ENCODE measurements around the gene RBMS1. TPM values are rescaled to one million over a fixed set of nuclear protein-coding genes. Genes with fewer than 3 reads are reported as not detected.

The RBMS1 gene
- polyA plus RNA-seq, 1 donor from 2014 or later, result 8.4 TPM

GRCh38 chr2:160375037-160375436 is 118.6 kb downstream of the RBMS1 start:
- H3K27me3 ChIP-seq (ENCODE audit: insufficient read depth, low read depth, low read length), result no peaks in the 10 kb centered on the region

GRCh38 chr2:160373666-160374065 is 119.9 kb downstream of the RBMS1 start:
- Histone ChIP-seq H4K20me1 (ENCODE audit: insufficient read depth) (no peaks in the 10 kb centered on the region), H3K4me3 (ENCODE audit: low read length) (no peak overlapping the region)
- TF ChIP-seq POLR2AphosphoS5 (IDR thresholded peaks at IDR 0.05) (no peak), EZH2 (IDR thresholded peaks at IDR 0.05; ENCODE audit: borderline replicate concordance, insufficient read depth, low read length, poor library complexity, severe bottlenecking) (no peak), EP300 (conservative IDR thresholded peaks at IDR 0.05; ENCODE audit: poor library complexity, severe bottlenecking) (no peak), CTCF (IDR thresholded peaks at IDR 0.05; ENCODE audit: poor library complexity, severe bottlenecking) (no peak), RAD21 (conservative IDR thresholded peaks at IDR 0.05) (no peak)

More at GRCh38 chr2:160375037-160375436, 118.6 kb downstream of the RBMS1 start:
- H3K9me2 ChIP-seq (ENCODE audit: insufficient read depth, low read length), result no peaks in the 10 kb centered on the region
- TF ChIP-seq MXI1 (conservative IDR thresholded peaks at IDR 0.05; ENCODE audit: poor library complexity, severe bottlenecking) (no peak), POLR2AphosphoS5 (IDR thresholded peaks at IDR 0.05) (no peak), SMC3 (conservative IDR thresholded peaks at IDR 0.05; ENCODE audit: poor library complexity) (no peak), REST (IDR thresholded peaks at IDR 0.05; ENCODE audit: borderline replicate concordance) (no peak), RAD21 (conservative IDR thresholded peaks at IDR 0.05) (no peak), EZH2 (IDR thresholded peaks at IDR 0.05; ENCODE audit: borderline replicate concordance, insufficient read depth, low read length, poor library complexity, severe bottlenecking) (no peak), EP300 (conservative IDR thresholded peaks at IDR 0.05; ENCODE audit: poor library complexity, severe bottlenecking) (no peak), TAF1 (IDR thresholded peaks at IDR 0.05; ENCODE audit: low read depth) (no peak), CTCF (IDR thresholded peaks at IDR 0.05; ENCODE audit: poor library complexity, severe bottlenecking) (no peak)
- H3F3A ChIP-seq (ENCODE audit: insufficient read depth, low read length, poor library complexity, severe bottlenecking), result no peaks in the 10 kb centered on the region
- no peak overlapping the region for H3K4me2 ChIP-seq (ENCODE audit: low read length)
- no peak overlapping the region for H3K9ac ChIP-seq (ENCODE audit: low read length)
- no peaks in the 10 kb centered on the region for H3K79me2 ChIP-seq (replicated peaks; ENCODE audit: insufficient read depth, low read length)
- no peaks in the 10 kb centered on the region for H3K9me3 ChIP-seq (ENCODE audit: low read length)
- H3K27ac ChIP-seq (ENCODE audit: low read length), result no peak overlapping the region
- no peak overlapping the region for H2AFZ ChIP-seq (ENCODE audit: low read depth, low read length)
- no peaks in the 10 kb centered on the region for H4K20me1 ChIP-seq (ENCODE audit: insufficient read depth)
- no peaks in the 10 kb centered on the region for H3K36me3 ChIP-seq (ENCODE audit: insufficient read depth, low read length)
- H3K4me3 ChIP-seq (ENCODE audit: low read length), result no peak overlapping the region

More at GRCh38 chr2:160373666-160374065, 119.9 kb downstream of the RBMS1 start:
- Histone ChIP-seq H3K36me3 (ENCODE audit: insufficient read depth, low read length) (no peaks in the 10 kb centered on the region), H3K9ac (ENCODE audit: low read length) (no peak overlapping the region), H3K9me2 (ENCODE audit: insufficient read depth, low read length) (no peaks in the 10 kb centered on the region), H3K9me3 (ENCODE audit: low read length) (no peaks in the 10 kb centered on the region), H3K4me2 (ENCODE audit: low read length) (no peak overlapping the region), H3K27me3 (ENCODE audit: insufficient read depth, low read depth, low read length) (no peaks in the 10 kb centered on the region), H2AFZ (ENCODE audit: low read depth, low read length) (no peak overlapping the region), H3K27ac (ENCODE audit: low read length) (no peak overlapping the region), H3F3A (ENCODE audit: insufficient read depth, low read length, poor library complexity, severe bottlenecking) (no peaks in the 10 kb centered on the region), H3K79me2 (replicated peaks; ENCODE audit: insufficient read depth, low read length) (no peaks in the 10 kb centered on the region)

Data from neural cell (in vitro differentiated cells).